Measurements from ENCODE around the gene ARHGEF10L. TPM values are rescaled to one million over a fixed set of nuclear protein-coding genes. Genes with fewer than 3 reads are reported as not detected.

Gene ARHGEF10L
- total RNA-seq, 4 donors from 2014 or later: 72.7 to 177 (median 156) TPM

- TF ChIP-seq POLR2A (IDR thresholded peaks at IDR 0.05) (no peak), CTCF (IDR thresholded peaks at IDR 0.05) (no peak)
- H3K4me3 ChIP-seq: no peak overlapping the region
- H3K27ac ChIP-seq: peak overlapping the region in 3 of 4 donors; percentile 22 to 78 (median 70)
- no peaks in the 10 kb centered on the region for H3K36me3 ChIP-seq
- DNase-seq: no peak
- no peaks in the 10 kb centered on the region for H3K27me3 ChIP-seq
- H3K9me3 ChIP-seq: no peaks in the 10 kb centered on the region
- peaks cover 0 to 51% (median 11%) of the 10 kb centered on the region in 4 donors for H3K4me1 ChIP-seq
Measured at GRCh38 chr1:17566417-17566816, 26.9 kb downstream of the ARHGEF10L start.

- Histone ChIP-seq H3K4me1 (peaks cover 0 to 48% (median 11%) of the 10 kb centered on the region in 4 donors), H3K27ac (peak overlapping the region; percentile 36 to 87 (median 74))
Measured at GRCh38 chr1:17566892-17567291, 27.4 kb downstream of the ARHGEF10L start.

GRCh38 chr1:17567582-17567981 is 28.1 kb downstream of the ARHGEF10L start:
- Histone ChIP-seq H3K27ac (peak overlapping the region; percentile 68 to 87 (median 76)), H3K36me3 (no peaks in the 10 kb centered on the region), H3K9me3 (no peaks in the 10 kb centered on the region), H3K4me1 (peaks cover 0 to 54% (median 11%) of the 10 kb centered on the region in 4 donors), H3K4me3 (no peak overlapping the region), H3K27me3 (no peaks in the 10 kb centered on the region)
- no peak for TF ChIP-seq POLR2A (IDR thresholded peaks at IDR 0.05)
- TF ChIP-seq CTCF (IDR thresholded peaks at IDR 0.05): no peak
- no peak for DNase-seq

More at GRCh38 chr1:17566892-17567291, 27.4 kb downstream of the ARHGEF10L start:
- H3K9me3 ChIP-seq: no peaks in the 10 kb centered on the region
- no peak for DNase-seq
- TF ChIP-seq POLR2A (IDR thresholded peaks at IDR 0.05): no peak
- no peak for TF ChIP-seq CTCF (IDR thresholded peaks at IDR 0.05)
- no peak overlapping the region for H3K4me3 ChIP-seq
- no peaks in the 10 kb centered on the region for H3K27me3 ChIP-seq
- no peaks in the 10 kb centered on the region for H3K36me3 ChIP-seq

DNA sequence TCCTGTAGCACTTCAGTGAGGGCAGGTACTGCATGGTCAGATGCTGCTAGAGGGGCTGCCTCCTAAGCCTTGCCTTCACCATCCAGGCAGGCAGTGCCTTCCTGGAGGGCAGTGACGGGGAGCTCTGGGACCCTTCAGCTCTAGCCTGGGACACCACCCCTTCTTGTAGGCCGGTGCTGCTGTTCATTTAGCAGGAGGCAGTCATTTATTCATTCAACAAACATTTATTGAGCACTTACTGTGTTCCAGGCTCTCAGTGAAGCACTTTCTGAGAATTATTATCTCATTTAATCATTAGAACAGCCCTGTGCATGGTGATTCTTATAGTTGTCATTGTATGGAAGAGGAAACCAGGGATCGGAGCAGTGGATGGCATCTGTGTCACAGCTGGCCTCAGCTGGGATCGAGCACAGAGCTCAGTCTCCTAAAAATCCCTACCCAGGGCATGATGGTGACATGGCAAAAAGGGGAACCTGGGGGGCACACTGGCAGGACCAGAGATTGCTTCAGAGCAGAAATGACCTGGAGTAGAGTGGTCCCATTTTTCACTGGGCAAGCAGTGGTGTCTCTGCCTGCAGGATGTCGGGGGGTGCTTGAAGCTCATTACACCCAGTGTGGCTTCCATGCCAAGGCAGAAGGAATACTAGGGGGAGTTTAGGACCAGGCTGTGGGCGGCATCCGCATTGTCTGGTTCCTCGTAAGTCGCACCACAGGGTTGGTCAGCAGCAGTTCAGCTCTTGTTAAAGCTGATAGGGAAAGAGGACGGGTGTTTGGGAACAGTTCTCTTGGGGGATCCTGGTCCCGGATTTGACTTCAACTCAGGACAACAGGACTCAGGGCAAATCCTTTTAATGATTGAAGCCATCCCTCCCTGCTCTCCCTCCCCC is 28.8 kb downstream of the ARHGEF10L start:
- peak overlapping the region; percentile 68 to 87 (median 76) for H3K27ac ChIP-seq
- no peaks in the 10 kb centered on the region for H3K9me3 ChIP-seq
- DNase-seq: no peak
- no peak overlapping the region for H3K4me3 ChIP-seq
- no peaks in the 10 kb centered on the region for H3K27me3 ChIP-seq
- TF ChIP-seq POLR2A (IDR thresholded peaks at IDR 0.05): no peak
- TF ChIP-seq CTCF (IDR thresholded peaks at IDR 0.05): no peak
- H3K36me3 ChIP-seq: no peaks in the 10 kb centered on the region
- peaks cover 0 to 61% (median 14%) of the 10 kb centered on the region in 4 donors for H3K4me1 ChIP-seq

GRCh38 chr1:17569200-17570139 is 30.0 kb downstream of the ARHGEF10L start:
- Histone ChIP-seq H3K36me3 (no peaks in the 10 kb centered on the region), H3K27ac (peak overlapping the region; percentile 68 to 87 (median 76)), H3K4me1 (peaks cover 0 to 63% (median 15%) of the 10 kb centered on the region in 4 donors), H3K4me3 (no peak overlapping the region), H3K9me3 (no peaks in the 10 kb centered on the region), H3K27me3 (no peaks in the 10 kb centered on the region)
- no peak for TF ChIP-seq POLR2A (IDR thresholded peaks at IDR 0.05)
- no peak for TF ChIP-seq CTCF (IDR thresholded peaks at IDR 0.05)
- DNase-seq: peak in 2 of 3 donors; percentile 31 to 79

Data from Peyer's patch (tissue), 4 donors.